ENCODE measurements around the gene IL17D.

DNA sequence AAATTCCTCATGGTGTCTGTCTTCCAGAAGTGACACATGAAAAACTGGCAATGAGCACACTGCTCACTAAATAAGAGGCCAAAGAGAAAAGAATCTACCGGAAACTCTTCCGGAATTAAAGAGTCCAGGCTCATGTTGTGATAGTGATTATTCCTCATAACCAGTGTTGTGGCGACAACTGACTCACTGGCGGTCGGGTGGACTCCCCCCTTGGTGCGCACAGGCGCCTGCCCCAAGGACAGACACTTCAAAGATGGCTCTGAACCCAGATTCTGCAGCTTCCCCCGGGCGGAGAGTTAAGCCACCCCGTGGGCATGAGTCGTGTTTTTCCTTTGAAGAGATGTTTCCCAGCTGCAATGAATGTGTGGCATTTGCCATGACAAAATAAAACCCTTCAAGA is 10.3 kb downstream of the IL17D start:
- TF ChIP-seq, protein P1, sequence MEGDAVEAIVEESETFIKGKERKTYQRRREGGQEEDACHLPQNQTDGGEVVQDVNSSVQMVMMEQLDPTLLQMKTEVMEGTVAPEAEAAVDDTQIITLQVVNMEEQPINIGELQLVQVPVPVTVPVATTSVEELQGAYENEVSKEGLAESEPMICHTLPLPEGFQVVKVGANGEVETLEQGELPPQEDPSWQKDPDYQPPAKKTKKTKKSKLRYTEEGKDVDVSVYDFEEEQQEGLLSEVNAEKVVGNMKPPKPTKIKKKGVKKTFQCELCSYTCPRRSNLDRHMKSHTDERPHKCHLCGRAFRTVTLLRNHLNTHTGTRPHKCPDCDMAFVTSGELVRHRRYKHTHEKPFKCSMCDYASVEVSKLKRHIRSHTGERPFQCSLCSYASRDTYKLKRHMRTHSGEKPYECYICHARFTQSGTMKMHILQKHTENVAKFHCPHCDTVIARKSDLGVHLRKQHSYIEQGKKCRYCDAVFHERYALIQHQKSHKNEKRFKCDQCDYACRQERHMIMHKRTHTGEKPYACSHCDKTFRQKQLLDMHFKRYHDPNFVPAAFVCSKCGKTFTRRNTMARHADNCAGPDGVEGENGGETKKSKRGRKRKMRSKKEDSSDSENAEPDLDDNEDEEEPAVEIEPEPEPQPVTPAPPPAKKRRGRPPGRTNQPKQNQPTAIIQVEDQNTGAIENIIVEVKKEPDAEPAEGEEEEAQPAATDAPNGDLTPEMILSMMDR (IDR thresholded peaks at IDR 0.05) = no peak
- no peak for TF ChIP-seq EZH2 (IDR thresholded peaks at IDR 0.05; ENCODE audit: borderline replicate concordance, insufficient read depth, low read depth, low read length, poor library complexity, severe bottlenecking)
